Muscle layer of duodenum (tissue), 2 donors: ENCODE measurements around the gene ENDOG.

Experiments used
- H3K27ac ChIP-seq: one replicate; pipeline ENCODE4 v1.7.0; 2013; ENCODE audit warnings: mild to moderate bottlenecking, low read length
- H3K27me3 ChIP-seq: one replicate; pipeline ENCODE4 v1.7.0; 2013; ENCODE audit warnings: low read depth, mild to moderate bottlenecking, control low read depth, low read length
- H3K36me3 ChIP-seq, 2 donors: one replicate each; pipeline ENCODE4 v1.7.0; 2013; ENCODE audit warnings: low read length in 2 of 2, control low read depth in 1 of 2, mild to moderate bottlenecking in 1 of 2; ENCODE audit not compliant: insufficient read depth in 2 of 2, control insufficient read depth in 1 of 2
- H3K4me1 ChIP-seq, 2 donors: one replicate each; pipeline ENCODE4 v1.7.0; 2013; ENCODE audit warnings: low read length in 2 of 2, mild to moderate bottlenecking in 2 of 2, control low read depth in 1 of 2, moderate library complexity in 1 of 2; ENCODE audit not compliant: insufficient read depth in 2 of 2, control insufficient read depth in 1 of 2
- H3K4me3 ChIP-seq, 2 donors: one replicate each; pipeline ENCODE4 v1.7.0; 2013; ENCODE audit warnings: low read length in 2 of 2, low read depth in 1 of 2, mild to moderate bottlenecking in 1 of 2
- H3K9me3 ChIP-seq, 2 donors: one replicate each; pipeline ENCODE4 v1.7.0; 2013; ENCODE audit warnings: low read length in 2 of 2, control low read depth in 1 of 2, mild to moderate bottlenecking in 1 of 2; ENCODE audit not compliant: control insufficient read depth in 1 of 2
- donor health status: healthy.

Gene ENDOG

GRCh38 chr9:128822407-128823042 is 4.2 kb downstream of the ENDOG start:
- no peaks in the 10 kb centered on the region for H3K27me3 ChIP-seq
- H3K27ac ChIP-seq = no peak overlapping the region
- peaks cover 14 to 57% of the 10 kb centered on the region in 2 donors for H3K36me3 ChIP-seq
- H3K4me3 ChIP-seq = no peak overlapping the region
- no peaks in the 10 kb centered on the region for H3K9me3 ChIP-seq
- H3K4me1 ChIP-seq = peaks cover 0 to 14% of the 10 kb centered on the region in 2 donors

- no peaks in the 10 kb centered on the region for H3K9me3 ChIP-seq
- H3K4me3 ChIP-seq = no peak overlapping the region
- peaks cover 14 to 57% of the 10 kb centered on the region in 2 donors for H3K36me3 ChIP-seq
- no peak overlapping the region for H3K27ac ChIP-seq
- H3K27me3 ChIP-seq = no peaks in the 10 kb centered on the region
- peaks cover 0 to 15% of the 10 kb centered on the region in 2 donors for H3K4me1 ChIP-seq
Observed at GRCh38 chr9:128823362-128823902, 5.1 kb downstream of the ENDOG start.

- Histone ChIP-seq H3K4me3 (no peak overlapping the region), H3K27me3 (no peaks in the 10 kb centered on the region), H3K4me1 (peaks cover 5 to 20% of the 10 kb centered on the region in 2 donors), H3K27ac (no peak overlapping the region), H3K9me3 (no peaks in the 10 kb centered on the region), H3K36me3 (peaks cover 14 to 57% of the 10 kb centered on the region in 2 donors)
Observed at GRCh38 chr9:128823903-128824406, 5.7 kb downstream of the ENDOG start.

GRCh38 chr9:128824911-128825310 is 6.6 kb downstream of the ENDOG start:
- Histone ChIP-seq H3K27ac (no peak overlapping the region), H3K27me3 (no peaks in the 10 kb centered on the region), H3K4me1 (peaks cover 6 to 15% of the 10 kb centered on the region in 2 donors), H3K4me3 (no peak overlapping the region), H3K36me3 (peaks cover 14 to 57% of the 10 kb centered on the region in 2 donors), H3K9me3 (no peaks in the 10 kb centered on the region)

- Histone ChIP-seq H3K4me3 (no peak overlapping the region), H3K4me1 (peaks cover 6 to 15% of the 10 kb centered on the region in 2 donors), H3K27ac (no peak overlapping the region), H3K9me3 (no peaks in the 10 kb centered on the region), H3K36me3 (peaks cover 14 to 57% of the 10 kb centered on the region in 2 donors), H3K27me3 (no peaks in the 10 kb centered on the region)
Observed at GRCh38 chr9:128825923-128826700, 7.8 kb downstream of the ENDOG start.

GRCh38 chr9:128828267-128828666 is 10.0 kb downstream of the ENDOG start:
- no peaks in the 10 kb centered on the region for H3K9me3 ChIP-seq
- no peaks in the 10 kb centered on the region for H3K27me3 ChIP-seq
- no peak overlapping the region for H3K27ac ChIP-seq
- H3K4me3 ChIP-seq = no peak overlapping the region
- H3K36me3 ChIP-seq = peaks cover 6 to 40% of the 10 kb centered on the region in 2 donors
- H3K4me1 ChIP-seq = peaks cover 6 to 15% of the 10 kb centered on the region in 2 donors

GRCh38 chr9:128828719-128829452 is 10.6 kb downstream of the ENDOG start:
- H3K4me1 ChIP-seq = peaks cover 6 to 15% of the 10 kb centered on the region in 2 donors
- peak overlapping the region; percentile 16 for H3K27ac ChIP-seq

GRCh38 chr9:128829477-128830251 is 11.4 kb downstream of the ENDOG start, which contains the start of gene SPOUT1:
Gene SPOUT1, minus strand, starts transcription at chr9:128829794. Its CDS starts 14 bp downstream, at chr9:128829780.
- peak within 1 kb of the TSS; percentile 80 to 99 for H3K4me3 ChIP-seq
- H3K27me3 ChIP-seq = no peaks in the 10 kb centered on the region
- H3K9me3 ChIP-seq = no peaks in the 10 kb centered on the region
- peak within 1 kb of the TSS; percentile 16 for H3K27ac ChIP-seq
- peaks cover 2 to 26% of the 10 kb centered on the region in 2 donors for H3K36me3 ChIP-seq
- H3K4me1 ChIP-seq = peaks cover 6 to 15% of the 10 kb centered on the region in 2 donors

More at GRCh38 chr9:128828719-128829452, 10.6 kb downstream of the ENDOG start:
- peaks cover 6 to 33% of the 10 kb centered on the region in 2 donors for H3K36me3 ChIP-seq
- peak overlapping the region; percentile 80 to 99 for H3K4me3 ChIP-seq
- no peaks in the 10 kb centered on the region for H3K9me3 ChIP-seq
- no peaks in the 10 kb centered on the region for H3K27me3 ChIP-seq

GRCh38 chr9:128833696-128834095 is 15.4 kb downstream of the ENDOG start:
- Histone ChIP-seq H3K4me1 (peaks cover 4 to 11% of the 10 kb centered on the region in 2 donors), H3K9me3 (no peaks in the 10 kb centered on the region), H3K36me3 (peaks cover 0 to 8% of the 10 kb centered on the region in 2 donors), H3K27ac (no peak overlapping the region), H3K27me3 (no peaks in the 10 kb centered on the region), H3K4me3 (no peak overlapping the region)
